HG02973 (cell line): Measurements from ENCODE around the gene ICA1.

Source experiments
- ATAC-seq: cut with Tn5 transposase; IDR thresholded peaks from one replicate; pipeline ENCODE4 v1.9.1; 2021; ENCODE audit warnings: moderate library complexity; ENCODE audit not compliant: unreplicated experiment

ICA1 gene

GRCh38 chr7:8165150-8165549, 96.8 kb downstream of the ICA1 start:
- ATAC-seq, result no peak

DNA sequence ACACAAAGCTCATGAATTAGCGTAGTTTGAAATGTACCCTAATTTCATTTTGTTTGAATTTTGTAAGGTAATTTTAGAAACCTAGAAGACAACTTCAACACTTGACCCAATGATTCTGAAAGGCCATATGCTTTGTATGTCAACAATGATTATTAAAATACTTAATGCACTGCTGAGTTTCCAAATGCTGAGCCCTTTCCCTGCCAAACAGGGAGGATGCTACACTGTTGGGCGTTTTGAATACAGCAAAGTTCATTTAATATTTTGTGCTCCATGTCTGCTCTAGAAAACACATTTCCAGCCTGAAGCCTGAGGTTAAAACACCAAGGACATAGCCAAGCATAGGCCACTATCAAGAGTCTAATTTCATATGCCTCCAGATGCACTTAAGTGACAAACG, 99.8 kb downstream of the ICA1 start:
- ATAC-seq, result no peak

DNA sequence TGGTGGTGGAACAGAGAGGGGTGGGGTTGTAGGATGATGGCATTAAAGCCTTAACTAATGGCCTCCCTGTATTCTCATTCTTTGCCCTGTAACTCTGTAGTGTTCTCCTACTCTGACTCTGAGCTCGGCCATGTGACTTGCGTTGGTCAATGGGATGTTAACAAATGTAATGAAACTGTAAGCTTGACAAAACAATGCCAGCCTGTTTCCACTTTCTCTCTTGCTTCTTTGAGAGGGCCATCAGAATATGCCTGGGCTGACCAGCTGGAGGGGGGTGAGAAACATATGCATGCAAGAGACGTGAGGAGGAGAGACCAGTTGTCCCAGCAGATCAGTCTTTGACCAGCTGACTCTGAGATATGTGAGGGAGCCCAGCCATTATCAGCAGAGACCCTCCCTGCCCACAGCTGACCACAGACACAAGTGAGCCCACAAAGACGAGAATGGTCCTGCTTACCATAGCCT, 100.6 kb downstream of the ICA1 start:
- no peak for ATAC-seq

GRCh38 chr7:8160779-8161345, 101.1 kb downstream of the ICA1 start:
- no peak for ATAC-seq

GRCh38 chr7:8160250-8160649, 101.7 kb downstream of the ICA1 start:
- no peak for ATAC-seq

- no peak for ATAC-seq
Observed at GRCh38 chr7:8159595-8159994, 102.4 kb downstream of the ICA1 start.

GRCh38 chr7:8157296-8157695, 104.7 kb downstream of the ICA1 start:
- no peak for ATAC-seq

GRCh38 chr7:8155836-8156235, 106.1 kb downstream of the ICA1 start:
- no peak for ATAC-seq

- ATAC-seq, result no peak
Observed at GRCh38 chr7:8154272-8154671, 107.7 kb downstream of the ICA1 start.

- no peak for ATAC-seq
Observed at GRCh38 chr7:8152489-8153192, 109.3 kb downstream of the ICA1 start.

DNA sequence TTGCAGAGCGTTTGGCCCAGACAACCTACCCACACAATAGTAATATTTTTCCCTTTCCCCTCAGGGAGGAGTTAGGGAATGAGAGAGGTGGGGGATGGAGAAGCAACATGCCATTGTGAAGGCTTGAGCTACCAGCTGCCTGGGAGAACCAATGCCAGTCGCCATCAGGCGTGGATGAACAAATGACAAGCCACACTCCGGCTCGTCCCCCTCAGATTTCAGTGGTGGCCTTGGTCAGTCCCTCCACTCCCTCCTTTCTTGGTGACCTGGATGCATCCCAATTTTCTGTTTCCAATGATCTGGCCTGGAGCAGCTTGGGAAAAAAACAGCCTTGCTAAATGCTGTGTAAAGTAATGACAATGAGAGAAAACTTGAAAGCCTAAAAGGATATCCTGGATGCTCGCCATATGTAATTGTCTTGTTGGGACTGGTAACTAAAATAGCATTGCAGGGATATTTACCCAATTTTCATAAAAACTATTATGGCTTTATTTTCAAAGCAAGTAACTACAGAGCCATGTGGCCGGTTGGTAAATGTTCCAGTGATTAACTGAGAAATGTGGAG, 110.7 kb downstream of the ICA1 start:
- ATAC-seq, result no peak

GRCh38 chr7:8149222-8149621, 112.7 kb downstream of the ICA1 start:
- ATAC-seq, result no peak

DNA sequence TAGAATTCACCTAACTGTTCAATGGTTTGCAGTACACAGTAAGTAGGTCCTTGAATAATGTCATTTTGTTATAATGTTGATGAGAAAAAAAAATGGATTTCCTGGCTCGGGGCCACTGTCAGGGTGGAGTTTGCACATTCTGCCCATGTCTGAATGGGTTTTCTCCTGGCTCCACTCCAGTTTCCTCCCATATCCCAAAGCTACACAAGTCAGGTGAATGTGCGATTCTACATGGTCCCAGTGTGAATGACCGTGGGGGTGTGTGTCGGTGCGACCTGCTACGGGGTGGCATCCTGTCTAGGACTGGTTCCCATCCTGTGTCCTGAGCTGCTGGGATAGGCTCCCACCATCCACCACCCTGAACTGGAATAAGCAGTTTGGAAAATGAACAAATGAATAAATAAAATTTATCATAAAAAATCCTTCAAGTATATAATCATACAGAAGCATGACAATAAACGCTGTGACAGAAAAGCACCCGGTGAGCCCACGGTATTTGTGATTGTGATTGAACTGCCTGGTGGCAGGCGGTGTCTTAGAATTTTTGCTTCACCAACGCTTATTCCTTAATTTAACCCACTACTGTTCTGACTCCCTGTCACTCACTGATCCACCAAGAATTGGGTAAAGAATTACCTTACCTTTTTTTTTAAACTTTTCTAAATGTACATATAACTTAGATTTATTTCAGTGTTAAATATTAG, 114.1 kb downstream of the ICA1 start:
- ATAC-seq, result no peak

- no peak for ATAC-seq
Observed at GRCh38 chr7:8146788-8147413, 115.1 kb downstream of the ICA1 start.

DNA sequence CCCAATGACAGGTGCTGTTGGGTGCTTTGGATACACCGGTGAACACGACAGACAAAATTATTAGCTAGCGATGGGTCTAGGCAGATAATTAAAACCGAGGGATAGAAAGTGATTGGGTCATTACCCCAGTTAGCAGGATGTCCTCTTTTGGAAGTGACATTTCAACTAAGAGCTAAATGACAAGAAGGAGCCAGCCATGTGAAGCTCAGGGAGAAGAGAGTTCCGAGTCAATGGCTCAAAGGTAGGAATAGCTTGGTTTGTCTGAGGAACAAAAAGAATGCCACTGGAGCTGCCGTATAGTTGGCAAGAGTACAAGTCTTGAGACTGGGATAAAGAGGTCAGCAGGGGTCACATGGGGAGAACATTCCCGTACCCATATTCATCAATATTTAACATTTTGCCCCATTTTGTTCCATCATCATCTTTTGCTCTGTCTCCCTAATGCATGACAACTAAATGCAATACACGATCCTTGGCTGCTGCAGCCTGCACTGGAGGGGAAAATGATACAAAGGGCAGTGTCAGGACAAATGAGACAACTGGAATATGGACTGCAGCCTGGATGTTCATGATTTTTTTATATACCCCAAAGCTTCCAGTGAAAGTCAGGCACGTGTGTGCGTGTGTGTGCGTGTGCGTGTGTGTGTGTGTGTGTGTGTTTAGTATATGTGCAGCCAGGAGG, 115.7 kb downstream of the ICA1 start:
- ATAC-seq, result no peak

GRCh38 chr7:8144856-8145255, 117.1 kb downstream of the ICA1 start:
- ATAC-seq, result no peak

DNA sequence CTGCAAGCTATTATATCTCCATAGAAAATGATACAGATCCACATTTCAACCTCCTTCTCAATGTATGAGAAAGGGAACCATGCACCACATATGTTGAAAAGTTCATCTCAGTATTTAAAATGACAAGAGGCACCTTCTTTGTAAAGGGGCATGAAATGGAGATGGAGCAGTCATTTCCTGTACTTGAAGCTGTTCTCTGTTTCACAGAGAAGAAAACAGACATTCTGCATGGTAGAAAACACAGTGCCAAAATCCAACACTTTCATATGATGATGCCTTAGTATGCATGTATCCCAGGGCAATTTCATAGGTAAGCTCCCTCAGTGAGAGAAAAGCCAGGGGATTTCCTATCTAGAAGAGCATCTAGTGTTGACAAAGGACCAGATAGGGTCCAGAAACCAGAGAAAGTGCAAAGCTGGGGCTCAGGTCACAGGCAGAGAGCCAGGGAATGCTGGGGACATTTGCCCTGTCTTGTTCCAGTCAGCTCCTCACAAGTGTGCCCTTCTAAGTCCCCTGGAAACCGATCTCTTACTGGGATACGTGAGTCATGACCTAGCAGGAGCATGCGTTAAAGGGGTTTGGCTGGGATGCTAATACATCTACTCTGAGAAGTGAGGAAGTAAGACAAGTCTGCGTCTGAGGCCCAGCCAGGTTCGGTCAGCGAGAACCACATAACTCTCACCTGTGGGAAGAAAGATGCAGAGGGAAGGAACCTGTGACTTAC, 118.7 kb downstream of the ICA1 start:
- ATAC-seq, result no peak

DNA sequence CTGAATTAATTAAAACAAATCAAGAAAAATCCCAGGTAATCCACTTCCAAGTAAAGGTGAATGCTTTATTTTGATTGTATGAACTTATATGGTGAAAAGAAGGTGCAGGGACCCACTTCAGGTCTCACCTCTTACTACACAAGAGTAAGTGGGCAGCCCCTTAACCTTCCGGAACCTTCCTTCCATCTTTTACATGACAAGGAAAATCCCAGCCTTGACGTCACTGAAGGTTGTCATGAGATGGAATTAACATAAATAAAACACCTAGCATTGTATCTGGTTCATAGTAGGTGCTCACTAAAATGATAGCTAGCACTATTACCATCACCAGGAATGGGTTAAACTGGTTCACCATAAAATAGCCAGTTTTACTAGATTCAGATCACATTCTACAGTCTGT, 119.5 kb downstream of the ICA1 start:
- no peak for ATAC-seq

DNA sequence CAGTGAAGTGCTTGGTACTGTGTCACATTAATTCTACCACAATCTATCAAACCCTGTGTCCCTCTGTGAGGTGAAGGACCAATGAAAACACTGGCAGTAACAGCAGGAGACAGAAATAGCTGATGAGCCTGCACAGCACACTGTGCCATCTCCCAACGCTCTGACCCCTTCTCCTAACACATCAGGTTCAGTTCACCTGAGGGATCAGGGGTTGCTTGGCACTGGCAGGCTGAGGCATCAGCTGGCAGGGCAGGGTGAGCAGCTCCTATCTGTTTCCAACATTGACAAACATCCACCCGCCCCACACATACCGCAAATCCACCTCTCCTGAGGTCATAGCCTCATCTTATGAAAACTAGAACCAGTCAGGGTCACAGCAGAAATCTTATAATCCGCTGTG, 120.9 kb downstream of the ICA1 start:
- no peak for ATAC-seq

DNA sequence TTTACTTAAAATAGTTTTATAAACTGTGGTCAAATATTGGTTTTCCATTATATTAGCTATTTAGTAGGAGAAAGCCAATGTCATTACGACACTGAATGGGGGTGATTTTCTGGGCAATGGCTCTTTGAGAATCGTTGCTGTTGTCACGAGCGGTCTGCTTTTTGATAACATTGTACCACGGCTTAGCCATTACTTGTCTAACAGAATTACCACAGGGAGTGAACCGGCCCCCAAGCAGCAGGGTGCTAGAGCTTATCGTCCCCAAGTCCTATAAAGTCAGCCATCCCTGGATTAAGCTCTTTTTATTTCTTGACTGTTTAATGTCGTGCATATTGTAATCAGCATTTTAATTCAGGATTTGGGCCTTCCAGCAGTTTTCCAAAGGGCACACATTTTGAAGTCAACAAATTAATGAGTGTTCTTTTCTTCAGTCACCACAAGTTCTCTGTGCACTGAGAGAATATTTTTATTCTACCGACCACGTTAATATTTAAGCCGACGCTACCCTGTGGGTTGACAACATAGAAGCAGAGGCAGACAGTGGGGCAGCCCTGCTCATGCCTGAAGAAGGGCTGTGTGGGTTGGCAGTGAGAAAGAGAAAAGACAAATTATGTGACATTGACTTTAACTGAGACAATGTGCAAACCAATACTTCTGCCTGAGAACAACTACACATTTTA, 125.8 kb downstream of the ICA1 start:
- no peak for ATAC-seq
